GM18519 (cell line): ENCODE results near the gene CAT.

ENCODE experiments used
- ATAC-seq: cut with Tn5 transposase; IDR thresholded peaks from one replicate; pipeline ENCODE4 v1.9.1; 2021; ENCODE audit warnings: mild to moderate bottlenecking, moderate library complexity; ENCODE audit not compliant: unreplicated experiment, low FRiP score

The CAT gene

GRCh38 chr11:34438529-34439507 lies at the start of gene CAT:
Gene CAT (plus strand): TSS chr11:34438934. CDS start chr11:34439014, 80 bp downstream.
- peak; percentile 95 for ATAC-seq

GRCh38 chr11:34394771-34395300 lies 43.9 kb upstream of the CAT start:
- no peak for ATAC-seq

GRCh38 chr11:34395916-34396550 lies 42.7 kb upstream of the CAT start:
- no peak for ATAC-seq

- ATAC-seq, result no peak
These were observed 41.6 kb upstream of the CAT start for GRCh38 chr11:34397120-34397519.

GRCh38 chr11:34397811-34398210 lies 40.9 kb upstream of the CAT start:
- no peak for ATAC-seq

GRCh38 chr11:34403431-34403830 lies 35.3 kb upstream of the CAT start:
- ATAC-seq, result no peak

- ATAC-seq, result no peak
These were observed 34.5 kb upstream of the CAT start for GRCh38 chr11:34404280-34404679.

GRCh38 chr11:34405079-34405858 lies 33.5 kb upstream of the CAT start:
- ATAC-seq, result no peak

- no peak for ATAC-seq
These were observed 32.3 kb upstream of the CAT start for GRCh38 chr11:34406413-34406812.

- no peak for ATAC-seq
These were observed 31.5 kb upstream of the CAT start for GRCh38 chr11:34407121-34407813.

GRCh38 chr11:34408580-34409172 lies 30.1 kb upstream of the CAT start:
- ATAC-seq, result no peak

- no peak for ATAC-seq
These were observed 27.6 kb upstream of the CAT start for GRCh38 chr11:34411111-34411510.

- no peak for ATAC-seq
These were observed 26.9 kb upstream of the CAT start for GRCh38 chr11:34411791-34412190.

- no peak for ATAC-seq
These were observed 25.5 kb upstream of the CAT start for GRCh38 chr11:34413263-34413662.

GRCh38 chr11:34415538-34415937 lies 23.2 kb upstream of the CAT start:
- no peak for ATAC-seq

GRCh38 chr11:34416088-34416487 lies 22.6 kb upstream of the CAT start:
- ATAC-seq, result no peak

GRCh38 chr11:34416766-34417165 lies 22.0 kb upstream of the CAT start:
- ATAC-seq, result no peak

- ATAC-seq, result no peak
These were observed 21.5 kb upstream of the CAT start for GRCh38 chr11:34417202-34417601.

GRCh38 chr11:34419158-34419557 lies 19.6 kb upstream of the CAT start:
- no peak for ATAC-seq

- ATAC-seq, result no peak
These were observed 15.4 kb upstream of the CAT start for GRCh38 chr11:34423300-34423699.
